Endothelial cell of umbilical vein (primary cell): ENCODE results near the gene GPR42.

Source experiments
- CTCF ChIP-seq, 2 donors: IDR thresholded peaks; 1 replicate in 1 of 2; 2 replicates in 1 of 2; pipeline ENCODE4 v1.5.1; 2011; ENCODE audit warnings: low read length in 2 of 2, mild to moderate bottlenecking in 2 of 2, moderate library complexity in 2 of 2, control low read depth in 1 of 2, inconsistent platforms in 1 of 2, low read depth in 1 of 2; ENCODE audit not compliant: insufficient read depth in 1 of 2; ENCODE audit errors: extremely low read depth in 1 of 2
- POLR2AphosphoS5 ChIP-seq: IDR thresholded peaks from 2 replicates; pipeline ENCODE4 v1.6.1; 2012; ENCODE audit warnings: low read depth, mild to moderate bottlenecking, control low read depth, low read length, moderate library complexity; ENCODE audit not compliant: insufficient read depth

- no peak for TF ChIP-seq POLR2AphosphoS5
- TF ChIP-seq CTCF (IDR thresholded peaks at IDR 0.05; ENCODE audit: extremely low read depth in 1 of 2, insufficient read depth in 1 of 2, low read depth in 1 of 2, low read length in 2 of 2), result no peak
Observed at GRCh38 chr19:35342430-35342829, 28.4 kb upstream of the GPR42 start.
